Lower lobe of right lung (tissue), 2 donors: Measurements from ENCODE around the gene TRDMT1. TPM values are rescaled to one million over a fixed set of nuclear protein-coding genes. Genes with fewer than 3 reads are reported as not detected.

ENCODE experiments used
- ATAC-seq, 2 donors: fragments of 200-7000 bp; cut with Tn5 transposase; one replicate each; pipeline ENCODE4 v1.9.1; 2020 to 2022; ENCODE audit warnings: mild to moderate bottlenecking in 2 of 2, moderate library complexity in 2 of 2
- DNase-seq: peaks from one replicate; pipeline ENCODE4 v3.0.0-alpha.2; 2020
- H3K27ac ChIP-seq: fragments of 200-600 bp; one replicate; pipeline ENCODE4 v1.8.0; 2022
- H3K27me3 ChIP-seq: fragments of 200-600 bp; one replicate; pipeline ENCODE4 v1.8.0; 2022; ENCODE audit warnings: low read depth
- H3K36me3 ChIP-seq: fragments of 200-600 bp; one replicate; pipeline ENCODE4 v1.8.0; 2022; ENCODE audit warnings: mild to moderate bottlenecking
- H3K4me1 ChIP-seq: fragments of 200-600 bp; one replicate; pipeline ENCODE4 v1.8.0; 2022
- H3K4me3 ChIP-seq: fragments of 200-600 bp; one replicate; pipeline ENCODE4 v1.8.0; 2022; ENCODE audit warnings: mild to moderate bottlenecking
- H3K9me3 ChIP-seq: fragments of 200-600 bp; one replicate; pipeline ENCODE4 v1.8.0; 2022
- CTCF ChIP-seq: fragments of 200-600 bp; IDR thresholded peaks from one replicate; pipeline ENCODE4 v1.8.0; 2022; ENCODE audit warnings: antibody characterized with exemption, mild to moderate bottlenecking
- intact Hi-C: fragments of 100-400 bp; cut with DNase I; formaldehyde crosslinking; loops from one replicate; pipeline ENCODE4 v1.11.0; 2022
- total RNA-seq: library from RNA; stranded (reverse); fragmentation: NEBNext Ultra II Directional; extraction: Animal tissue kit (Norgen Biotek cat#: 25700); gene quantifications from one replicate; pipeline ENCODE4 v1.2.1, GENCODE V29; 2021
- donor health status: DM: no; HTN: yes; CAD: no; lungs with severe emphysema.

The TRDMT1 gene
- total RNA-seq, 1 donor from 2014 or later: 7.9 TPM

- DNase-seq (no peak), ATAC-seq (no peak)
- Histone ChIP-seq H3K4me3 (no peak overlapping the region), H3K4me1 (peaks cover 16% of the 10 kb centered on the region), H3K9me3 (no peaks in the 10 kb centered on the region), H3K27me3 (no peaks in the 10 kb centered on the region), H3K27ac (no peak overlapping the region), H3K36me3 (peaks cover 2% of the 10 kb centered on the region)
- no peak for TF ChIP-seq CTCF
- intact Hi-C loops: no loop called here
These were observed 24.3 kb upstream of the TRDMT1 start for GRCh38 chr10:17225808-17226207.

DNA sequence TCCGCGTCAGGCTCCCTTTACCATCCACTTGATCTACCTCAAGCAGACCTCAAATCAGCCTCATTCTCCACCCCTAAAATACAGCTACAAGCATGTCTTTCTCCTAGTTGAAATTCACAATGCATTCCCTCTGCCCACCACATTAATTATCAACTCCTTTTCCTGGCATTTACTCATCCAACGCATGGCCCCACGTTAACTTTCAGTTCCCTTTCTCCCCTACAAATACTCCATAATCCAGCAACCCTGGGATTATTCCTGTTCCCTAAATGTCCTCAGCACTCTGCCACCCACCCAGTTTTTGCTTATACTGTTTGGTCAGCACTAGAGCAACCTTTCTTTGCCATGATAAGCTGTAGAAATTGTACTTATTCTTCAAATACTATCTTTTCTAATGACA lies 20.9 kb upstream of the TRDMT1 start:
- peaks cover 14% of the 10 kb centered on the region for H3K4me1 ChIP-seq
- no peak for TF ChIP-seq CTCF
- intact Hi-C loops: no loop called here
- H3K36me3 ChIP-seq: no peaks in the 10 kb centered on the region
- H3K27ac ChIP-seq: no peak overlapping the region
- ATAC-seq (peak in 1 of 2 donors; percentile 24), DNase-seq (no peak)
- H3K27me3 ChIP-seq: no peaks in the 10 kb centered on the region
- H3K9me3 ChIP-seq: no peaks in the 10 kb centered on the region
- H3K4me3 ChIP-seq: no peak overlapping the region

GRCh38 chr10:17220652-17221100 lies 19.2 kb upstream of the TRDMT1 start:
- Histone ChIP-seq H3K4me1 (peaks cover 17% of the 10 kb centered on the region), H3K27me3 (no peaks in the 10 kb centered on the region), H3K9me3 (no peaks in the 10 kb centered on the region), H3K36me3 (no peaks in the 10 kb centered on the region), H3K27ac (no peak overlapping the region), H3K4me3 (no peak overlapping the region)
- intact Hi-C loops: no loop called here
- DNase-seq (no peak), ATAC-seq (no peak)
- no peak for TF ChIP-seq CTCF

DNA sequence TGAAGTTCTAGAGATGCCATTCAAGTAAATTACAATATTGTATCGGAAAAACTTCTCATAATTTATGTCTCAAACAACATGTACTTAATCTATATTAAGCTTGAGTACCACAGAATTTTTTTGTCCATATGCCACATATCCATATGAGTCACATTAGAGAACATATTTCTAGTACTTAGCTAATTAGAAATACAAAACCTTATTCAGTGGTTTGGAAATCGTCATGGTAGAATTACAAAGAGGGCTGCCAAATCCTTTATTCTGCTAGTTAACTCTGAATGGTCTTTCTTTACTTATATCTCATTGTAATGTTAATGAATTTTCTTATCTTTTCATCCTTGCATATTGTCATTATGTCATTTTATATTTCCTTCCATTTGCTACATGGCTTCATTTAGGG lies 17.6 kb upstream of the TRDMT1 start:
- no peaks in the 10 kb centered on the region for H3K36me3 ChIP-seq
- TF ChIP-seq CTCF: no peak
- ATAC-seq (no peak), DNase-seq (no peak)
- no peak overlapping the region for H3K27ac ChIP-seq
- intact Hi-C loops: no loop called here
- H3K9me3 ChIP-seq: no peaks in the 10 kb centered on the region
- no peak overlapping the region for H3K4me3 ChIP-seq
- no peaks in the 10 kb centered on the region for H3K27me3 ChIP-seq
- H3K4me1 ChIP-seq: peaks cover 27% of the 10 kb centered on the region

- Histone ChIP-seq H3K4me1 (peaks cover 27% of the 10 kb centered on the region), H3K27me3 (no peaks in the 10 kb centered on the region), H3K27ac (peak overlapping the region; percentile 83), H3K9me3 (no peaks in the 10 kb centered on the region), H3K4me3 (no peak overlapping the region), H3K36me3 (no peaks in the 10 kb centered on the region)
- ATAC-seq (no peak), DNase-seq (no peak)
- no peak for TF ChIP-seq CTCF
- intact Hi-C loops: no loop called here
These were observed 16.3 kb upstream of the TRDMT1 start for GRCh38 chr10:17217631-17218232.
